Activated CD8-positive, alpha-beta memory T cell treated with anti-CD3 and anti-CD28 coated beads, Interleukin-2, amount 50 U/mL, for 24 hours (primary cell): ENCODE results near the gene HS6ST2.

Experiments
- DNase-seq: peaks from one replicate; pipeline ENCODE4 v3.0.0-alpha.2; 2020; ENCODE audit errors: extremely low read depth

The HS6ST2 gene

GRCh38 chrX:132676561-132677186, 281.8 kb downstream of the HS6ST2 start:
- DNase-seq: no peak

GRCh38 chrX:132676102-132676501, 282.3 kb downstream of the HS6ST2 start:
- no peak for DNase-seq

- no peak for DNase-seq
Observed at GRCh38 chrX:132673331-132673730, 285.1 kb downstream of the HS6ST2 start.

- DNase-seq: no peak
Observed at GRCh38 chrX:132671229-132671641, 287.2 kb downstream of the HS6ST2 start.

GRCh38 chrX:132669142-132669541, 289.3 kb downstream of the HS6ST2 start:
- DNase-seq: no peak

- DNase-seq: no peak
Observed at GRCh38 chrX:132668178-132668577, 290.3 kb downstream of the HS6ST2 start.

- DNase-seq: no peak
Observed at GRCh38 chrX:132665676-132666075, 292.8 kb downstream of the HS6ST2 start.

GRCh38 chrX:132664273-132664672, 294.2 kb downstream of the HS6ST2 start:
- no peak for DNase-seq

GRCh38 chrX:132662844-132663243, 295.6 kb downstream of the HS6ST2 start:
- no peak for DNase-seq

GRCh38 chrX:132657876-132658275, 300.6 kb downstream of the HS6ST2 start:
- DNase-seq: no peak

- no peak for DNase-seq
Observed at GRCh38 chrX:132652871-132653270, 305.6 kb downstream of the HS6ST2 start.

- DNase-seq: no peak
Observed at GRCh38 chrX:132651421-132652086, 306.9 kb downstream of the HS6ST2 start.

- no peak for DNase-seq
Observed at GRCh38 chrX:132648895-132649294, 309.5 kb downstream of the HS6ST2 start.

- DNase-seq: no peak
Observed at GRCh38 chrX:132639446-132639845, 319.0 kb downstream of the HS6ST2 start.

GRCh38 chrX:132638313-132638712, 320.1 kb downstream of the HS6ST2 start:
- DNase-seq: no peak

- no peak for DNase-seq
Observed at GRCh38 chrX:132636080-132636479, 322.3 kb downstream of the HS6ST2 start.

- no peak for DNase-seq
Observed at GRCh38 chrX:132634521-132634920, 323.9 kb downstream of the HS6ST2 start.

- DNase-seq: no peak
Observed at GRCh38 chrX:132631579-132632232, 326.7 kb downstream of the HS6ST2 start.

- no peak for DNase-seq
Observed at GRCh38 chrX:132624466-132624865, 334.0 kb downstream of the HS6ST2 start.

- DNase-seq: no peak
Observed at GRCh38 chrX:132623942-132624341, 334.5 kb downstream of the HS6ST2 start.

- no peak for DNase-seq
Observed at GRCh38 chrX:132623300-132623699, 335.1 kb downstream of the HS6ST2 start.

- peak; percentile 18 for DNase-seq
Observed at GRCh38 chrX:132622130-132622529, 336.3 kb downstream of the HS6ST2 start.

GRCh38 chrX:132618810-132619209, 339.6 kb downstream of the HS6ST2 start:
- no peak for DNase-seq
